DMS 273 (cell line): ENCODE data around the gene TMEM81.

Source experiments
- DNase-seq: peaks from one replicate; lab custom pipeline; 2025; ENCODE audit not compliant: unreplicated experiment; lab: John Stamatoyannopoulos, UW

The TMEM81 gene

GRCh38 chr1:205061227-205061626 is 23.0 kb downstream of the TMEM81 start:
- DNase-seq, result no peak

GRCh38 chr1:205060746-205061145 is 23.5 kb downstream of the TMEM81 start:
- DNase-seq, result no peak

- DNase-seq, result no peak
Measured at GRCh38 chr1:205059660-205060059, 24.6 kb downstream of the TMEM81 start.

- DNase-seq, result no peak
Measured at GRCh38 chr1:205058853-205059252, 25.4 kb downstream of the TMEM81 start.

- no peak for DNase-seq
Measured at GRCh38 chr1:205057808-205058575, 26.3 kb downstream of the TMEM81 start.

- DNase-seq, result no peak
Measured at GRCh38 chr1:205056956-205057568, 27.2 kb downstream of the TMEM81 start.

GRCh38 chr1:205056188-205056611 is 28.1 kb downstream of the TMEM81 start:
- DNase-seq, result peak; percentile 28

GRCh38 chr1:205054013-205054412 is 30.2 kb downstream of the TMEM81 start:
- no peak for DNase-seq

- no peak for DNase-seq
Measured at GRCh38 chr1:205053296-205053695, 31.0 kb downstream of the TMEM81 start.

GRCh38 chr1:205052690-205053089 is 31.6 kb downstream of the TMEM81 start:
- no peak for DNase-seq

GRCh38 chr1:205049479-205049878 is 34.8 kb downstream of the TMEM81 start:
- DNase-seq, result peak; percentile 31

GRCh38 chr1:205048382-205048781 is 35.9 kb downstream of the TMEM81 start:
- DNase-seq, result peak; percentile 90

- peak; percentile 42 for DNase-seq
Measured at GRCh38 chr1:205047764-205048231, 36.5 kb downstream of the TMEM81 start.

GRCh38 chr1:205046870-205047269 is 37.4 kb downstream of the TMEM81 start:
- DNase-seq, result no peak

- DNase-seq, result no peak
Measured at GRCh38 chr1:205045146-205045545, 39.1 kb downstream of the TMEM81 start.

GRCh38 chr1:205044741-205045140 is 39.5 kb downstream of the TMEM81 start:
- DNase-seq, result no peak

GRCh38 chr1:205043866-205044265 is 40.4 kb downstream of the TMEM81 start:
- DNase-seq, result no peak

- peak; percentile 85 for DNase-seq
Measured at GRCh38 chr1:205042911-205043806, 41.1 kb downstream of the TMEM81 start, which contains the start of gene CNTN2. Gene CNTN2, plus strand, starts transcription at chr1:205043212. Its CDS starts 9,974 bp downstream, at chr1:205053186.

GRCh38 chr1:205041998-205042910 is 42.0 kb downstream of the TMEM81 start:
- DNase-seq, result peak; percentile 96

GRCh38 chr1:205041001-205041715 is 43.1 kb downstream of the TMEM81 start:
- peak; percentile 67 for DNase-seq
